A673 (cell line): ENCODE data around the gene WNK2.

Source experiments
- CTCF ChIP-seq: fragments of 300-800, 200-600 bp; sonication (generic); conservative IDR thresholded peaks from 2 replicates; pipeline ENCODE4 v1.5.1; 2017; ENCODE audit warnings: low read depth, mild to moderate bottlenecking, antibody characterized with exemption, low read length, moderate library complexity, mixed read lengths
- EZH2 ChIP-seq: fragments of 200-600 bp; sonication (generic); IDR thresholded peaks from 2 replicates; pipeline ENCODE4 v1.6.1; 2017; ENCODE audit warnings: borderline replicate concordance, low read depth, mild to moderate bottlenecking, mixed read lengths, antibody characterized with exemption, low read length; ENCODE audit not compliant: poor library complexity, severe bottlenecking

DNA sequence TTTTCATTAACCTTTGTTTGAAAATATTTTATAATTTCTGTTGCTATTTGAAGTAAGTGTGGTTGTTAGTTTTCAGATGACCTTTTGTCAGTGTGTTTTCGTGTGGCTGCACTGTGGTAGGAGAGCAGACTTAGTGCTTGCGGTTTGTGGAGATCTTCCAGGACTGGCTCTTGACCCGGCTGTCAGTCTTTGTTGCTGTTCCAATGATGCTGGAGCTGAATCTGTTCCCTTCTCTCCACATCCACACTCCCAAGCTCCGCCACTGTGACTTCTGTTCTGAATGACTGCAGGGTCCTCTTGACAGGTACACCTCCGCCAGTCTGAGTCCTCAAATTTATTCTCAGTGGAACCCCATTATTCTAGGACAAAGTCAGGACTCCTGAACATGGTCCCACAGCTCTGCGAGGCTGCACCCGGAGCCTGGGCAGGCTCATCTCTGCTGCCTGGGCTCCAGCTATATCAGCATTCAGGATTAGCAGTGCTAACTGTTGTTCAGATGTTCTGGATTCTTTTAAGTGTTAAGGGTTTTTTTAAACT is 126.0 kb downstream of the WNK2 start:
- TF ChIP-seq CTCF (no peak), EZH2 (no peak)
